ENCODE data around the gene PDAP1.
"Not testable (repeated sequence)": the region's sequence is repeated elsewhere in the genome, so short reads cannot be mapped to it uniquely, and the experiment has no call there.

Gene PDAP1, protein sequence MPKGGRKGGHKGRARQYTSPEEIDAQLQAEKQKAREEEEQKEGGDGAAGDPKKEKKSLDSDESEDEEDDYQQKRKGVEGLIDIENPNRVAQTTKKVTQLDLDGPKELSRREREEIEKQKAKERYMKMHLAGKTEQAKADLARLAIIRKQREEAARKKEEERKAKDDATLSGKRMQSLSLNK

DNA sequence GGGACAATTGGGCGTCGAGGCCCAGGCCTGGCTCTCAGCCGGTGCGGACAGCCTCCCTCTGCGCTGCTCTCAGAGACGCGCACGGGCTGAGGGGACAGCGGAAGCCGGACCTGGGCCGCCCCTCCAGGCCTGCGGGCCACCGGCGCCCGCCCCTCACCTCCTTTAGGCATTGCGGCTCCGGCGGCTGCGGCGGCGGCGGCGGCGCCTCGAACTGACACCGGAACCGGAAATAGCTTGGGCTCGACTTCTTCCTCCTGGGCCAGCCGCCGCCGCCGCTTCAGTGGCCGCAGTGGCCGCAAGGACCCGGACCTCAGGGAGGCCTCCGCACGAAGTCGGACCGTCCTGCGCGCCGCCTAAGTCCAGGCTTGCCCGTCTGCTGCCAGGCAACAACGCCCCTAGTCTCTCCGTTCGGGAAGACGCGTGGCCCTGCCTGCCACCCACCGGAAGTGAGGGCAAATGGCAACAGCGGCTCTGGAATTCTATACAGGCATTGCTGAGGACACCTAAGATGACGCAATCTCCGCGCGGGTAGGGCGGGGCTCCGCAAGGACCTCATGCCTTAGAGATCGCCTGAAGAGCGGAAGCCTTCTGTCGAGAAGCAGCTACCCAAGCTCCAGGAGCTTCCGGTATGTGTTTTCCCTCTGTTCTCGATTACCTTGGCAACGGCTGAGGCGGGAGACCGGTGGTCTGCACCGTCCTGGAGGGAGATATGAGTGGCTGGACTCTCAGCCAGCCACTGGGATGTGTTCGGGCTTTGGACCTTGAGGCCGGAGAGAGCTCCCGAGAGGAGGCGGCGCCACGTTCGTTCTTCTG lies at the start of gene PDAP1, which contains the start of gene BUD31:
Gene PDAP1, minus strand, starts transcription at position 219 of the 813 bp plus-strand sequence. Its CDS starts 49 bp downstream, at position 170.
Gene BUD31, plus strand, starts transcription at position 591 of the 813 bp plus-strand sequence. CDS start 2,124 bp downstream, outside the sequence.
- DNase-seq (ENCODE audit: low read depth in 2 of 2, low spot score in 1 of 2) = peak; percentile 88 to 96

- no peak for DNase-seq (ENCODE audit: low read depth in 2 of 2, low spot score in 1 of 2)
Measured at GRCh38 chr7:99457650-99458493, 49.5 kb upstream of the PDAP1 start.

DNA sequence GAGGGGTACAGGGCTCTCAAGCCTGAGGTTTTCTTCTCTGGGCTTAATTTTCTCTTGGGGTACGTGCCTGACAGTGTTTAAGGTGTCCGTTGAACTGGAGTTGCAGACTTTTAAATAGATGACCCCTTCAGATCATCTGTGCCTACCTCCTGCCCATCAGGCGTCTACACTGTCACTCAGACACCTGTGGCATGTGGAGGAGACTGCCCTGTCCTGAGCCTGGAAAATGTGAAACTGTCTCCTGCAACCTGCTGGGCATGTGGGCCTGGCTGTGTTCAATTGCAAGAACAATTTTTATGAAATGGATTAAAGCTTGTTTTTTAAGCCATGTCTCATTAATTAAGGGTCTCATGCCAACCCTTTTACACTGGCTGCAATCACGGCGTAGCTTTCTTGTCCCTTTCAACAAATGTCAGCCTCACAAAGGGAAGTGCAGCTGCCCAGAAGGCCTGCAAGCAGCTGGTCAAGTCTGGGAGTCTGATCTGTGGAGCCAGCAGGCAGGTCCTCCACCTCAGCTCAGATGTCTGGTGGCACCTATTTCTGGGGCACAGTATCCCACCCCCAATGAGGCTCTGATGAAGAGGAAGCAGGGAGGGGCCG lies 48.8 kb upstream of the PDAP1 start:
- DNase-seq (ENCODE audit: low read depth in 2 of 2, low spot score in 1 of 2) = no peak

DNA sequence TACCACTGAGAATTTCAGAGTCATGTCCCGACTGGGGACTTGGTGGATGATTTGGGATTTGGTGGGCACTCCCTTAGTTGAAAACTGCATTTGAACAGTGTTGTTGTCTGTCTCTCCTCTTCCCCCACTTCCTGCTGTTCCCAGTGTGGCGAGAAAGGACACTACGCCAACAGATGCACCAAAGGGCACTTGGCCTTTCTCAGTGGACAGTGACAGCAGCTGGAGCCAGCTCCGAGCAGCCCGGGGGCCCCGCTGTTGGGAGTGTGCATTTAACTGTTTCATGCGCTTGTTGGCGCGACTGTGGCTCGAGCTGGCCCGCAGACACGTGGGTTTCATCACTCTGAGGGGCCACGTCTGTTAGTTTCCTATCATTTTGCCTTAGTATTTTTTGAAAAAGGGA lies 47.9 kb upstream of the PDAP1 start:
- no peak for DNase-seq (ENCODE audit: low read depth in 2 of 2, low spot score in 1 of 2)

DNA sequence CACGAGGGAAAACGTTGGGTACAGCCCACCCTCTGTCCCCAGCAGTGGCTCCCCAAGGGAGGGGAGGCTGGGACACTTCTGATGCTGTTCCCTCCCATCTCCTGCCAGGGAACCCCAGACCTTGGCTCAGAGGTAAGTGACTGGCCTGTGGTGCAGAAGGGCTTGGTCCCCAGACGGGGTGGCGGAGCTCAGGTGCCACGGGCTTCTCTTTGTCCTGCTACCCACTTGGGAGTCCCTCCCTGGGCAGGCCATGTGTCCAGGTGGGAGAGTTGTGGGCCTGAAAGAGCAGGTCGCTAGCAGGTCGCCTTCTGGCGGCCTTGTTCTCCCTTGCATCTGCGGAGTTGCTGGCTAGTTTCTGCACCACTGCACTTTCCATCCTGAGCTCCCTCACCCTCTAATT lies 47.5 kb upstream of the PDAP1 start:
- no peak for DNase-seq (ENCODE audit: low read depth in 2 of 2, low spot score in 1 of 2)

DNA sequence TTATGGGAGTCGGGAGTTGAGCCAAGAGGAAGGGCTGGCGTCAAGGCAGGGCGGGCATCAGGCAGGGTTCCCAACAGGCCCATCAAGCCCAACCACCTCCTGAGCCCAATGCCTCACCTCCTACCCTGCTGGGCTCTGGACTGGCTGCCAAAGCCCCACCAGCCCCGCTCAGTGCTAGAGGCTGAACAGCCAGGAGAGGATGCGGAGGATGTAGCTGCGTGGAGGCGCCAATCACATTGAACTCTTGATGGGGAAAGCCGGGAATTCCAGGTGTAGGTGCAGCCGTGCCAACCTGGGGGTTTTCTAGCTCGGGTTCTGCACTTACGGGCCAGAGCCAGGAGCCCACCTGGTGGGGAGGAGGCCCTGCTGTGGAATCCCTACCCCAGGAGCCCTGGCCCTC lies 44.7 kb upstream of the PDAP1 start:
- no peak for DNase-seq (ENCODE audit: low read depth in 2 of 2, low spot score in 1 of 2)

- no peak for DNase-seq (ENCODE audit: low read depth in 2 of 2, low spot score in 1 of 2)
Measured at GRCh38 chr7:99452541-99452940, 44.1 kb upstream of the PDAP1 start.

- no peak for DNase-seq (ENCODE audit: low read depth in 2 of 2, low spot score in 1 of 2)
Measured at GRCh38 chr7:99451936-99452335, 43.5 kb upstream of the PDAP1 start.

DNA sequence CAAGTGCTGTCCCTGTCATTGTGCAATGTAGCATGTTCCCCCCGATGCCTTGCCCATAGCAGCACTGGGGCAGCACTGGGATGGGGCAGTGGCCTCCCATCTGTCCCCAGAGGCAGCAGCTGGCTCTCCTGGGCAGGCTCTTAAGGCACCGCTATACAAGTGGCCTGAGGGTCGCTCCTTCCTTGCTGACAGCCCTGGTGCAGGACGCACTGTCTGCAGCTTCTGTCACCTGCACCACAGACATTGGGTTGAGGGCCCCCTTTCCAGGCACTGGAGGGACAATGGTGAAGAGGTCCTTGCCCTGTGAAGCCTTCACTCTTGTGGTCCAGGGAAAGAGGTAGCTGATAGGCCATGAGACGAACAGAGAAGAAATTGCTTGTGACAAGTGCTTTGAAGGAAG lies 40.9 kb upstream of the PDAP1 start:
- no peak for DNase-seq (ENCODE audit: low read depth in 2 of 2, low spot score in 1 of 2)

GRCh38 chr7:99448855-99449254 lies 40.5 kb upstream of the PDAP1 start:
- DNase-seq (ENCODE audit: low read depth in 2 of 2, low spot score in 1 of 2) = no peak

DNA sequence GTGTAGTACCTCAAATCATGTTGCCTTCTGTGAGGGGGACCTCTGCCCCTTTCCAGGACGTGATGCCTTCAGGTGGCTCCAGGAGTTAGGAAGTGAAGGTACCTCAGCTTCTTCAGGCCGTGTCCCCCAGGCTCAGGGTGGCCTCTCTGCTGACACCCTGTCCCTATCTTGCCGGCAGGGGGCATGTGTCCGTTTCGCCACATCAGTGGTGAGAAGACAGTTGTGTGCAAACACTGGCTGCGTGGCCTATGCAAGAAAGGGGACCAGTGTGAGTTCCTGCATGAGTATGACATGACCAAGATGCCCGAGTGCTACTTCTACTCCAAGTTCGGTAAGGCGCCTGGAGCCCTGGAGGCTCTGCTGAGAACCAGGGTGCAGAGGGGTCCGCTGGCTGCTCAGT lies 39.5 kb upstream of the PDAP1 start:
- DNase-seq (ENCODE audit: low read depth in 2 of 2, low spot score in 1 of 2) = no peak

DNA sequence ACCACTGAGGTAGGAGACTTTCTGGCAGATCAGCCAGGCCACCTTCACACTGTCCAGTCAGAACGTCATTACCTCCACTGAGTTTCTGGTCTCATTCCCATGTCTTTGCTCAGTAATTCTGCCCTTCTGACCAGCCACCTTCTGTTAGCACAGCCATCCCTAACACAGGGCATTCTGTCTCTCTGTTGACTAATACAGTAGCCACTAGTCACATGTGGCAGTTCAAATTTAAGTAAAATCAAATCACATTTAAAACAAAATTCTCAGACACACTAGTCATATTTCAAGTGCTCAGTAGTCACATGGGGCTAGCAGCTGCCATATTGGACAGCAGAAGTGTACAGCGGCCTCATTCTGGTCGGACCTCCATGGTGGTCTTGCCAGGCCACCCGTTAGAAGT lies 37.7 kb upstream of the PDAP1 start:
- no peak for DNase-seq (ENCODE audit: low read depth in 2 of 2, low spot score in 1 of 2)

DNA sequence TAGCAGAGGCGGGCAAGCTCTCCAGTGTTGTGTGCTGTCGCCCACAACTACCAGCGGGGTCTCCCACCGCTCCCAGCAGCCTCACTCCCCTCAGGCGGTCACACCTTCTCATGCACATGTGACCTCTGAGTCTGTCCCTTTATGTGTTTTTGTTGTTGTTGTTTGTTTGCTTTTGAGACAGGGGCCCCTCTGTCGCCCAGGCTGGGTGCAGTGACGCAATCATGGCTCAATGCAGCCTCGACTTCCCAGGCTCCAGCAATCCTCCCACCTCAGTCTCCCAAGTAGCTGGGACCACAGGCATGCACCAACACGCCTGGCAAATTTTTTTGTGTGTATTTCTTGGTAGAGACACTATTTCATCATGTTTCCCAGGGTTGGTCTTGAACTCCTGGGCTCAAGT lies 31.8 kb upstream of the PDAP1 start:
- no peak for DNase-seq (ENCODE audit: low read depth in 2 of 2, low spot score in 1 of 2)

- DNase-seq (ENCODE audit: low read depth in 2 of 2, low spot score in 1 of 2) = peak; percentile 80 to 85
Measured at GRCh38 chr7:99438573-99439480, 30.4 kb upstream of the PDAP1 start, which contains the start of the genes CPSF4 and PTCD1. CPSF4 (plus strand) TSS chr7:99438943; CDS start chr7:99439083, 140 bp downstream. PTCD1 (minus strand) TSS chr7:99438798; CDS start chr7:99435242, 3,556 bp downstream.

- no peak for DNase-seq (ENCODE audit: low read depth in 2 of 2, low spot score in 1 of 2)
Measured at GRCh38 chr7:99437946-99438572, 29.7 kb upstream of the PDAP1 start.

DNA sequence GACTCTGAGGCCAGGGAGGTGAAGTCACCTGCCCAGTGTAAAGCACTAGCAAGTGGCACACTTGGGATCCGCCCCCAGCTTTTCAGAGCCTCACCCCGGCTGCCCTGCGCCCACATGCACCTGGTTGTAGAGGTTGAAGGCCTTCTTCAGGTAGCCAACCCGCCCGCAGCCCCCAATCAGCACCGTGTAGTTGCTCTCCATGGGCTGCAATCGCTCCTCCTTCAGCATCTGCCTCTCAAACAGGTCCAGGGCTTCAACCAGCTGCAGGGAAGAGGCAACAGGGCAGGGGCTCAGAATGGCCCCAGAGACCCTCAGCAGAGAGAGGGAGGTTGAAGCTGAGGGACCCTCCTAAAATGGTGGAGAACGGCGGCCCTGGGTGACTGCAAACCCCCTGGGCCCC lies 24.8 kb upstream of the PDAP1 start:
- DNase-seq (ENCODE audit: low read depth in 2 of 2, low spot score in 1 of 2) = no peak

GRCh38 chr7:99431756-99432540 lies 23.6 kb upstream of the PDAP1 start:
- not testable (repeated sequence) for DNase-seq (ENCODE audit: low read depth in 2 of 2, low spot score in 1 of 2)

GRCh38 chr7:99429756-99430155 lies 21.4 kb upstream of the PDAP1 start:
- DNase-seq (ENCODE audit: low read depth in 2 of 2, low spot score in 1 of 2) = no peak
